Nephron (organoid): ENCODE measurements around the gene FAM241A.

Experiments
- H3K27ac Mint-ChIP-seq, 3 experiments: 2 replicates each; pipeline ENCODE4 v1.8.0; 2020; ENCODE audit warnings: mixed read lengths in 3 of 3, mild to moderate bottlenecking in 2 of 3, moderate library complexity in 1 of 3
- H3K27me3 Mint-ChIP-seq: 2 replicates; pipeline ENCODE4 v1.8.0; 2021; ENCODE audit warnings: low read depth, mild to moderate bottlenecking, moderate library complexity, mixed read lengths
- H3K36me3 Mint-ChIP-seq: 2 replicates; pipeline ENCODE4 v1.8.0; 2020; ENCODE audit warnings: low read depth, mixed read lengths
- H3K4me1 Mint-ChIP-seq: 2 replicates; pipeline ENCODE4 v1.8.0; 2020; ENCODE audit warnings: mixed read lengths
- H3K4me3 Mint-ChIP-seq, 3 experiments: 2 replicates each; pipeline ENCODE4 v1.8.0; 2020; ENCODE audit warnings: mild to moderate bottlenecking in 3 of 3, mixed read lengths in 3 of 3, moderate library complexity in 2 of 3
- H3K9me3 Mint-ChIP-seq: 2 replicates; pipeline ENCODE4 v1.8.0; 2020; ENCODE audit warnings: mixed read lengths
- TF ChIP-seq, protein P1 (sequence below), 3 experiments: fragments of 200-600 bp; sonication (generic); IDR thresholded peaks; one replicate each; pipeline ENCODE4 v1.5.0; 2021; ENCODE audit warnings: antibody characterized with exemption in 3 of 3; ENCODE audit not compliant: unreplicated experiment in 3 of 3

FAM241A gene

DNA sequence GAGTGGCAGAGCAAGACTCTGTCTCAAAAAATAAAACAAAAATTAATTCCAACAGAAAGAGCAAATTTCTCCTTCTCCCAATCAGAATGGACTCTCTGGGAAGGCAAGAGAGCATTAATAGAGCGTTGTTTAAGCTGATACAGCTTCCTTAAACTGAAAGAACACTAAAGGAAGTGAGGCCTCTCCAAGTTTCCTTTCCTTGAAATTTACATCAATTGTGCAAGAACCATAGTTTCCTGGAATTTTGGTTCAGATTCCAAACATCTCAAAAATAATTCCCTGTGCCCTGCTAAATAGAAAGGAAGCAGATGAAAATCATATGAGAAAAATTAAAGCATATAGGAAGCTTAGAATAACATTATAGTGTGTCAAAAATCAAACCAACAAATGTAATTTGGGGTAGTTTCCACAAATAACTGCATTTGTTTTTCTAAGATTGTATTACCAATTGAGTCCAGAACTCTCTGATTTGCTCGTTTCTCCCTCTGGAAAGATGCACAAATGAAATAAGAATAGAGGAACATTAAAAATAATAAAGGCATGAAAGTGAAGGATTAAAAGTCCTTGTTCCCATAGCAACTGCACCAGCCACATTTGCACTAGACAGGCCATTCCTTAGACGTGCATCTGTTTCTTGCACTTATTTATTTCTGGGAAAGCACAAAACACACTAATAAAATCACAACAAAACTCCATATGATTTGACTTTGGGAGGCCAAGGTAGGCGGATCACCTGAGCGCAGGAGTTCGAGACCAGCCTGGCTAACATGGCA lies 3.7 kb upstream of the FAM241A start:
- H3K4me1 Mint-ChIP-seq = peaks cover 12% of the 10 kb centered on the region
- TF ChIP-seq, protein P1, sequence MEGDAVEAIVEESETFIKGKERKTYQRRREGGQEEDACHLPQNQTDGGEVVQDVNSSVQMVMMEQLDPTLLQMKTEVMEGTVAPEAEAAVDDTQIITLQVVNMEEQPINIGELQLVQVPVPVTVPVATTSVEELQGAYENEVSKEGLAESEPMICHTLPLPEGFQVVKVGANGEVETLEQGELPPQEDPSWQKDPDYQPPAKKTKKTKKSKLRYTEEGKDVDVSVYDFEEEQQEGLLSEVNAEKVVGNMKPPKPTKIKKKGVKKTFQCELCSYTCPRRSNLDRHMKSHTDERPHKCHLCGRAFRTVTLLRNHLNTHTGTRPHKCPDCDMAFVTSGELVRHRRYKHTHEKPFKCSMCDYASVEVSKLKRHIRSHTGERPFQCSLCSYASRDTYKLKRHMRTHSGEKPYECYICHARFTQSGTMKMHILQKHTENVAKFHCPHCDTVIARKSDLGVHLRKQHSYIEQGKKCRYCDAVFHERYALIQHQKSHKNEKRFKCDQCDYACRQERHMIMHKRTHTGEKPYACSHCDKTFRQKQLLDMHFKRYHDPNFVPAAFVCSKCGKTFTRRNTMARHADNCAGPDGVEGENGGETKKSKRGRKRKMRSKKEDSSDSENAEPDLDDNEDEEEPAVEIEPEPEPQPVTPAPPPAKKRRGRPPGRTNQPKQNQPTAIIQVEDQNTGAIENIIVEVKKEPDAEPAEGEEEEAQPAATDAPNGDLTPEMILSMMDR (IDR thresholded peaks at IDR 0.05; ENCODE audit: unreplicated experiment in 3 of 3) = no peak
- H3K27me3 Mint-ChIP-seq = peaks cover 21% of the 10 kb centered on the region

DNA sequence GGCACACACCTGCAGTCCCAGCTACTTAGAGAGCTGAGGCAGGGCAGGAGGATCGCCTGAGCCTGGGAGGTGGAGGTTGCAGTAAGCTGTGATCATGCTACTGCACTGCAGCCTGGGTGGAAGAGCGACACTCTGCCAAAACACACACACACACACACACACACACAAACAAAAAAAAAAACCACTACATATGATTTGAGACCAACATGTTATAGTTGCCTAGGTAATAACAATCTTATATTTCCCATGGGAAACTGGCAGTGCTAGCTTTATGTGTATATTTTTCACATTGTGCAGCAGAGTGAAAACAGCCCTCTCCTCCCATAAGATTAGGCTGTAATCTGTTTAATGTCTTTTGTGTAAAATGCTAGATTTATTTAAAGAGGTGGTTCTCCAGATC lies 3.1 kb upstream of the FAM241A start:
- Mint-ChIP-seq H3K36me3 (no peaks in the 10 kb centered on the region), H3K4me1 (peaks cover 12% of the 10 kb centered on the region), H3K9me3 (no peaks in the 10 kb centered on the region), H3K27me3 (peaks cover 27% of the 10 kb centered on the region), H3K27ac (no peak overlapping the region), H3K4me3 (no peak overlapping the region)
- TF ChIP-seq, protein P1 (IDR thresholded peaks at IDR 0.05; ENCODE audit: unreplicated experiment in 3 of 3) = no peak

More for the DNA sequence above, 3.7 kb upstream of the FAM241A start:
- Mint-ChIP-seq H3K36me3 (no peaks in the 10 kb centered on the region), H3K9me3 (no peaks in the 10 kb centered on the region), H3K4me3 (no peak overlapping the region), H3K27ac (peak overlapping the region in 2 of 3 experiments; percentile 37 to 38)

DNA sequence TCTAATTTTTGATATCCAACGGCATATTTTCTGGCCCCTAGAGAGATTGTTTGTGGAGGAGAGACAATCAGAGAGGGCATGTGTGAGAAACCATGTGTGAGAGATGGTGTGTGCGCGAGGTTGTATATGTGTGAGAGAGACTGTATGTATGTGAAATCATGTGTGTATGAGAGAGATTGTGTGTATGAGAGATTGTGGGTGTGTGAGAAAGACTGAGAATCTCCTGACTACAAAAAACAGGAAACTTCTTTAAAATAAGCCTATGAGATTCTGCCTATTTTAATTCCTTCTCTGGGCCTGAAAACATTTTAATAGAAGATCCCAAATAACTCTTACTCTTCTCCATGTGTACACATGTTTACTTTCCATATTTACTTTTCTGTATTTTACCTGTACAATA lies 1.5 kb upstream of the FAM241A start:
- Mint-ChIP-seq H3K9me3 (no peaks in the 10 kb centered on the region), H3K27ac (no peak overlapping the region), H3K4me1 (peaks cover 12% of the 10 kb centered on the region), H3K27me3 (peaks cover 42% of the 10 kb centered on the region), H3K4me3 (peak overlapping the region; percentile 24 to 76 (median 60)), H3K36me3 (no peaks in the 10 kb centered on the region)
- TF ChIP-seq, protein P1 (IDR thresholded peaks at IDR 0.05; ENCODE audit: unreplicated experiment in 3 of 3) = no peak

DNA sequence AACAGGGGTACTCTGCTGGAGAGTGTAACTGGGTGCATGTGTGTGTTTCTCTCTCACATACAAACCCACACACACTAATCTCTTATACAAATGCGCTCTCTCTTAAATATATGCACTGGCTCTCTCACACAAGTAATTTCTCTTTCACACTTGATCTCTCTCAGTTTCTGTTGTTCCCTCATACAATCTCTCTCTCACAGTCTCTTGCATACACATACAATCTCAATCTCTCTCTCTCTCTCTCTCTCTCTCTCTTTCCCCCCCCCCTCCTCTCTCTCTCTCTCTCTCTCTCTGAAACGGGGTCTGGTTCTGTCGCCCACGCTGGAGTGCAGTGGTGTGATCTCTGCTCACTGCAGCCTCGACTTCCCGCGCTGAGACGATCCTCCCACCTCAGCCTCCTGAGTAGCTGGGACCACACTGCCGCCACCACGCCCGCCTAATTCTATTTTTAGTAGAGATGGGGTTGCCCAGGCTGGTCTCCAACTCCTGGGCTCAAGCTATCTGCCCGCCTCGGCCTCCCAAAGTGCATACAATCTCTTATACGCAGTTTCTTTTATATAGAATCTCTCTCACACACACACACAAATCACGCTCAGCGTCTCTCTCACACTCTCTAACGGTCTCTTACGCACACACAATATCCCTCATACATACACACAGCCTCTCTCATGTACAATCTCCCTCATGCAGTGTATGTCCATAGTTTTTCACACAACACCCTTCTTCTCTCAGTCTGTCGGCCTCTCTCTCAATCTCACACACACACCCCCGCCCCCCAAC lies 518 bp upstream of the FAM241A start:
- Mint-ChIP-seq H3K9me3 (no peaks in the 10 kb centered on the region), H3K4me3 (peak overlapping the region; percentile 65 to 82 (median 80)), H3K36me3 (no peaks in the 10 kb centered on the region), H3K27ac (peak overlapping the region in 1 of 3 experiments; percentile 4), H3K4me1 (peaks cover 12% of the 10 kb centered on the region), H3K27me3 (peaks cover 42% of the 10 kb centered on the region)
- TF ChIP-seq, protein P1 (IDR thresholded peaks at IDR 0.05; ENCODE audit: unreplicated experiment in 3 of 3) = no peak

DNA sequence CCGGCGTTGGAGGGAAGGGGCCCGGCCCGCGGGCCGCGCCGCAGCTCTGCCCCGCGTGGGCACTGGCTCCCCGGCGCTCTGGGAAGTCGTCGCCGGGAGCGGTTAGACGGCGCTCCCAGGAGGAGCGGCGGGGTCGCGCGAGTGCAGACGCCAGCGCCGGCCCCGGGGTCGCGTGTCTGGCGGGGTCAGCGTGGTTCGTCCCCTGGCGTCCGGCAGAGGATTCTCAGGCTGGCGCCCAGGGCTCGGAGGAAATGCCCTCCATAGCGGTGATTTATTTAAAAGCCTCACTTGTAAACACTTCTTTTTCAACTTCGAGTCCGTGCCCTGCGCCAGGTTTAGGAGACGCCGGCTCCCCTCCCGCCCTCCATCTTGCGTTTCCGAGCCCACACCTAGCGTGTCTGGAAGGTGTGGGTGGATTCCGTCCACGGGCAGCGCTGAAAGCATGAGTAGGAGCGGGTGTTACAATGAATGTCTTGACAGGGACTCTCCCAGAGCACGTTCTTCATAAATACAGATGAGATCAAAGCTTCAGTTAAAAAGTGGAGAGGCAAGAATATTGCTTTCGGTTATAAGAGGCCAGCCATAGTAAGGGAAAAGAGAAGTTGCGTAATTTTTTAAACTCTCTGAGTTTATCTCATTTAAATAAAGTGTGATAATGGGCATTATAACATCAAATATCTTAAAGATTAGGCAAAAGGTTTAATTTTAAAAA lies 692 bp downstream of the FAM241A start:
- Mint-ChIP-seq H3K9me3 (no peaks in the 10 kb centered on the region), H3K27me3 (peaks cover 42% of the 10 kb centered on the region), H3K4me3 (peak overlapping the region; percentile 79 to 88 (median 85)), H3K36me3 (no peaks in the 10 kb centered on the region), H3K4me1 (peaks cover 12% of the 10 kb centered on the region), H3K27ac (no peak overlapping the region)
- TF ChIP-seq, protein P1 (IDR thresholded peaks at IDR 0.05; ENCODE audit: unreplicated experiment in 3 of 3) = peak in 2 of 3 experiments; percentile 15 to 26
